ENCODE results near the gene TNFRSF13B.
"Not testable (repeated sequence)": the region's sequence is repeated elsewhere in the genome, so short reads cannot be mapped to it uniquely, and the experiment has no call there.

TNFRSF13B gene

GRCh38 chr17:16971458-16972338 lies at the start of gene TNFRSF13B:
Gene TNFRSF13B, minus strand, starts transcription at chr17:16972118. Its CDS starts 43 bp downstream, at chr17:16972075.
- DNase-seq (ENCODE audit: low read depth in 2 of 3, low spot score in 1 of 3): no peak

- DNase-seq (ENCODE audit: low read depth in 2 of 3, low spot score in 1 of 3): no peak
Measured at GRCh38 chr17:17021194-17021863, 49.4 kb upstream of the TNFRSF13B start.

GRCh38 chr17:17020821-17021193 lies 48.9 kb upstream of the TNFRSF13B start:
- no peak for DNase-seq (ENCODE audit: low read depth in 2 of 3, low spot score in 1 of 3)

- DNase-seq (ENCODE audit: low read depth in 2 of 3, low spot score in 1 of 3): no peak
Measured at GRCh38 chr17:17019891-17020456, 48.1 kb upstream of the TNFRSF13B start.

GRCh38 chr17:17019430-17019762 lies 47.5 kb upstream of the TNFRSF13B start:
- DNase-seq (ENCODE audit: low read depth in 2 of 3, low spot score in 1 of 3): no peak

GRCh38 chr17:17018612-17019429 lies 46.9 kb upstream of the TNFRSF13B start:
- DNase-seq (ENCODE audit: low read depth in 2 of 3, low spot score in 1 of 3): no peak

- no peak for DNase-seq (ENCODE audit: low read depth in 2 of 3, low spot score in 1 of 3)
Measured at GRCh38 chr17:17018021-17018441, 46.1 kb upstream of the TNFRSF13B start.

- DNase-seq (ENCODE audit: low read depth in 2 of 3, low spot score in 1 of 3): no peak
Measured at GRCh38 chr17:17017343-17018014, 45.6 kb upstream of the TNFRSF13B start.

- peak in 1 of 3 donors; percentile 16 for DNase-seq (ENCODE audit: low read depth in 2 of 3, low spot score in 1 of 3)
Measured at GRCh38 chr17:17016199-17017197, 44.6 kb upstream of the TNFRSF13B start.

- no peak for DNase-seq (ENCODE audit: low read depth in 2 of 3, low spot score in 1 of 3)
Measured at GRCh38 chr17:17015230-17015629, 43.3 kb upstream of the TNFRSF13B start.

GRCh38 chr17:17014748-17015124 lies 42.8 kb upstream of the TNFRSF13B start:
- not testable (repeated sequence) for DNase-seq (ENCODE audit: low read depth in 2 of 3, low spot score in 1 of 3)

GRCh38 chr17:17013828-17014747 lies 42.2 kb upstream of the TNFRSF13B start:
- DNase-seq (ENCODE audit: low read depth in 2 of 3, low spot score in 1 of 3): not testable (repeated sequence)

GRCh38 chr17:17011043-17011907 lies 39.4 kb upstream of the TNFRSF13B start:
- DNase-seq (ENCODE audit: low read depth in 2 of 3, low spot score in 1 of 3): not testable (repeated sequence)

GRCh38 chr17:17010545-17011034 lies 38.7 kb upstream of the TNFRSF13B start:
- DNase-seq (ENCODE audit: low read depth in 2 of 3, low spot score in 1 of 3): not testable (repeated sequence)

- DNase-seq (ENCODE audit: low read depth in 2 of 3, low spot score in 1 of 3): not testable (repeated sequence)
Measured at GRCh38 chr17:17009972-17010371, 38.1 kb upstream of the TNFRSF13B start.

- not testable (repeated sequence) for DNase-seq (ENCODE audit: low read depth in 2 of 3, low spot score in 1 of 3)
Measured at GRCh38 chr17:17008621-17009397, 36.9 kb upstream of the TNFRSF13B start.

All from stimulated activated CD4-positive, alpha-beta T cell treated with anti-CD3 and anti-CD28 coated beads, Interleukin-12 subunit alpha, Interleukin-12 subunit beta, amount 100 ng/mL, for 48 hours (primary cell).